ENCODE results near the gene UBE2I. TPM values are rescaled to one million over a fixed set of nuclear protein-coding genes. Genes with fewer than 3 reads are reported as not detected.

UBE2I gene
- total RNA-seq, 1 experiment from 2014 or later, result 198 TPM

- Histone ChIP-seq H3K36me3 (ENCODE audit: control insufficient read depth, insufficient read depth, low read length) (peaks cover 3% of the 10 kb centered on the region; the same call in 1 of the 2 replicates), H3K4me1 (ENCODE audit: control insufficient read depth, insufficient read depth, low read length) (peaks cover 14% of the 10 kb centered on the region), H3K27ac (ENCODE audit: low read length) (peak overlapping the region; percentile 79), H3K9me3 (ENCODE audit: control insufficient read depth, insufficient read depth, low read depth, low read length) (no peaks in the 10 kb centered on the region), H3K27me3 (ENCODE audit: control insufficient read depth, insufficient read depth, low read length) (no peaks in the 10 kb centered on the region), H3K4me3 (ENCODE audit: low read depth in 2 of 2, low read length in 2 of 2) (peak overlapping the region; percentile 38 to 43)
- intact Hi-C loops (cut with micrococcal nuclease; ENCODE audit: unreplicated experiment), result no loop called here
- ChIA-PET CTCF (no interaction called here), POLR2A (interaction anchor here (0.7 kb wide), 1 partner anchor 93 kb away, joined by 9 read pairs; no protein-coding TSS in a partner anchor)
- ATAC-seq (peak; percentile 55), DNase-seq (ENCODE audit: low read depth, low spot score) (peak; percentile 55)
- no TSS peak for BruUV-seq (replicated peaks)
- no peak for TF ChIP-seq REST (IDR thresholded peaks at IDR 0.05; ENCODE audit: insufficient read depth in 1 of 2, low read depth in 2 of 2, low read length in 1 of 2)
- peak; percentile 52; the same call in 1 of the 2 replicates for TF ChIP-seq POLR2AphosphoS5 (IDR thresholded peaks at IDR 0.05; ENCODE audit: low read depth, low read length)
- in situ Hi-C loops (cut with HindIII; ENCODE audit: low pct_unique_long_range_greater_than_20kb, low sequenced_read_pairs), result no loop called here
Observed at GRCh38 chr16:1308036-1308976, 1.1 kb upstream of the UBE2I start.

GRCh38 chr16:1309888-1310831, 724 bp downstream of the UBE2I start:
- Histone ChIP-seq H3K9me3 (ENCODE audit: control insufficient read depth, insufficient read depth, low read depth, low read length) (no peaks in the 10 kb centered on the region), H3K4me3 (ENCODE audit: low read depth in 2 of 2, low read length in 2 of 2) (peak overlapping the region; percentile 87 to 99), H3K27ac (ENCODE audit: low read length) (peak overlapping the region; percentile 93), H3K27me3 (ENCODE audit: control insufficient read depth, insufficient read depth, low read length) (no peaks in the 10 kb centered on the region), H3K4me1 (ENCODE audit: control insufficient read depth, insufficient read depth, low read length) (peaks cover 10% of the 10 kb centered on the region), H3K36me3 (ENCODE audit: control insufficient read depth, insufficient read depth, low read length) (peaks cover 12% of the 10 kb centered on the region)
- in situ Hi-C loops (cut with HindIII; ENCODE audit: low pct_unique_long_range_greater_than_20kb, low sequenced_read_pairs), result no loop called here
- TF ChIP-seq SIN3A (IDR thresholded peaks at IDR 0.05; ENCODE audit: borderline replicate concordance, insufficient read depth, low read depth, low read length), result 0 out of 2 replicates have a peak, but pooled peaks have one; percentile 47
- no peak for TF ChIP-seq TCF7L2 (IDR thresholded peaks at IDR 0.05; ENCODE audit: low read depth, low read length)
- TSS peak; percentile 91 for BruUV-seq (replicated peaks)
- ChIA-PET POLR2A (no interaction called here), CTCF (no interaction called here)
- no peak for ATAC-seq
- no peak for DNase-seq (ENCODE audit: low read depth, low spot score)
- intact Hi-C loops (cut with micrococcal nuclease; ENCODE audit: unreplicated experiment), result no loop called here

- in situ Hi-C loops (cut with HindIII; ENCODE audit: low pct_unique_long_range_greater_than_20kb, low sequenced_read_pairs), result no loop called here
- Histone ChIP-seq H3K27ac (ENCODE audit: low read length) (peak overlapping the region; percentile 93), H3K36me3 (ENCODE audit: control insufficient read depth, insufficient read depth, low read length) (peaks cover 14% of the 10 kb centered on the region), H3K9me3 (ENCODE audit: control insufficient read depth, insufficient read depth, low read depth, low read length) (no peaks in the 10 kb centered on the region), H3K4me3 (ENCODE audit: low read depth in 2 of 2, low read length in 2 of 2) (peak overlapping the region; percentile 87 to 99), H3K4me1 (ENCODE audit: control insufficient read depth, insufficient read depth, low read length) (peaks cover 10% of the 10 kb centered on the region), H3K27me3 (ENCODE audit: control insufficient read depth, insufficient read depth, low read length) (no peaks in the 10 kb centered on the region)
- ChIA-PET CTCF (no interaction called here), POLR2A (no interaction called here)
- DNase-seq (ENCODE audit: low read depth, low spot score), result no peak
- intact Hi-C loops (cut with micrococcal nuclease; ENCODE audit: unreplicated experiment), result no loop called here
- no peak for TF ChIP-seq TCF7L2 (IDR thresholded peaks at IDR 0.05; ENCODE audit: low read depth, low read length)
- no peak for TF ChIP-seq CTCF (IDR thresholded peaks at IDR 0.05)
- TF ChIP-seq POLR2AphosphoS5 (IDR thresholded peaks at IDR 0.05; ENCODE audit: low read depth, low read length), result no peak
- TF ChIP-seq SIN3A (IDR thresholded peaks at IDR 0.05; ENCODE audit: borderline replicate concordance, insufficient read depth, low read depth, low read length), result no peak
- TF ChIP-seq REST (IDR thresholded peaks at IDR 0.05; ENCODE audit: insufficient read depth in 1 of 2, low read depth in 2 of 2, low read length in 1 of 2), result no peak
- BruUV-seq (replicated peaks), result no TSS peak
- no peak for ATAC-seq
Observed at GRCh38 chr16:1310832-1311200, 1.4 kb downstream of the UBE2I start.
